GM18909 (cell line): ENCODE measurements around the gene SORBS2.

Source experiments
- ATAC-seq: cut with Tn5 transposase; IDR thresholded peaks from one replicate; pipeline ENCODE4 v1.9.1; 2021; ENCODE audit warnings: mild to moderate bottlenecking; ENCODE audit not compliant: unreplicated experiment, poor library complexity

Gene SORBS2

DNA sequence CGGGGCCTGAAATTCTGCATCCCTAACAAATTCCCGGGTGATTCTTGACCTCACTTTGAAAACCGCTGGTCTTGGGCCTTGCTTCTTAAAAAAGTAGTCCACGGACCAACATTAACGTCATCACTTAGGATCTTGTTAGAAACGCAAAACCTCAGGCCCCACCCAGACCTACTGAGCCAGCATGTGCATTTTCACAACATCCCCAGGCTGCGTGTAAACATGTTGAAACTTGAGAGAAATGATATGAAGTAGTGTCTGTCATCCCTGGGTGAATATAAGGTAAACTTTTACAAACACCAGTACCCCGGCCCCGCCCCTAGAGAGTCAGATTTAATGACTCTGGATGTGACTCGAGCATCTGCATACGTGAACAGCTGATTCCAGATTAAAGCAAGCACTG, 33.7 kb downstream of the SORBS2 start:
- ATAC-seq: no peak

- no peak for ATAC-seq
Measured at GRCh38 chr4:185775792-185776555, 36.0 kb downstream of the SORBS2 start.

GRCh38 chr4:185774845-185775680, 36.9 kb downstream of the SORBS2 start:
- no peak for ATAC-seq

- no peak for ATAC-seq
Measured at GRCh38 chr4:185774131-185774653, 37.8 kb downstream of the SORBS2 start.

GRCh38 chr4:185773419-185773818, 38.6 kb downstream of the SORBS2 start:
- ATAC-seq: no peak

GRCh38 chr4:185772391-185773093, 39.5 kb downstream of the SORBS2 start:
- ATAC-seq: no peak

GRCh38 chr4:185771711-185772390, 40.1 kb downstream of the SORBS2 start:
- no peak for ATAC-seq

DNA sequence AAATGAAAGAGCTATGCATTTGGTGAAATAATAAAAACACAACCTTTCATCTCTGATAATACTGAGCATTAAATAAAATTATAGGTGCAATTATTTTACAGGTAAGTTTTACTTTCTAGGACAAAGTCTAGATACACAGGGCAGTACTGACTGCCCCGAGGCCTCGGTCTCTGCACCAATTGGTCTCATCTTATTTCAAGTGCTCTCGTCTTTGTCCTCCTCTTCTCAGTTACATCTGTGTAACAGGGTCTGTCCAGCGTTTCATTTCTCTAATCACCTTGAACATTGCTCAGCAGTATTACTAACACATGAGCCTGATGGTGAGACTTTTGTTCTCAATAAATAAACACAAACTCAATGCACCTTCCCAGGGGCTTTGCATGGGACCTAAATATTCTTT, 44.5 kb downstream of the SORBS2 start:
- ATAC-seq: no peak

DNA sequence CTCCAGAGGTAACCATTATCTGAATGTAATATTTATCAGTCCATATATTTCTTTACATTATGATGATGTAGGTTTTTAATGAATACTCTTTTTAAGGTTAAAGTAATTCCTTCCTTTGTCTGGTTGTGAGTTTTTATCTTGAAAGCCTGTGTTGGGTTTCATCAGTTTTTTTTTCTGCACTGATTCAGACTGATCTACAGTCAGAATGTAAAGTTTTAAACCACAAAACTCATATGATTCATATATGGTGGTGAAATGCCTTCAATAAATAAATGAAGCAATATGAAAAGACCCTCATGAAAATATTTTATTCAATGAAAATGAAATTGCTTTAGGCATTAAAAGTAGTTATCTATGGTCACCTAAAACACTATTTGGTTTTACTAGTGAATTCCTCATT, 47.1 kb downstream of the SORBS2 start:
- no peak for ATAC-seq

DNA sequence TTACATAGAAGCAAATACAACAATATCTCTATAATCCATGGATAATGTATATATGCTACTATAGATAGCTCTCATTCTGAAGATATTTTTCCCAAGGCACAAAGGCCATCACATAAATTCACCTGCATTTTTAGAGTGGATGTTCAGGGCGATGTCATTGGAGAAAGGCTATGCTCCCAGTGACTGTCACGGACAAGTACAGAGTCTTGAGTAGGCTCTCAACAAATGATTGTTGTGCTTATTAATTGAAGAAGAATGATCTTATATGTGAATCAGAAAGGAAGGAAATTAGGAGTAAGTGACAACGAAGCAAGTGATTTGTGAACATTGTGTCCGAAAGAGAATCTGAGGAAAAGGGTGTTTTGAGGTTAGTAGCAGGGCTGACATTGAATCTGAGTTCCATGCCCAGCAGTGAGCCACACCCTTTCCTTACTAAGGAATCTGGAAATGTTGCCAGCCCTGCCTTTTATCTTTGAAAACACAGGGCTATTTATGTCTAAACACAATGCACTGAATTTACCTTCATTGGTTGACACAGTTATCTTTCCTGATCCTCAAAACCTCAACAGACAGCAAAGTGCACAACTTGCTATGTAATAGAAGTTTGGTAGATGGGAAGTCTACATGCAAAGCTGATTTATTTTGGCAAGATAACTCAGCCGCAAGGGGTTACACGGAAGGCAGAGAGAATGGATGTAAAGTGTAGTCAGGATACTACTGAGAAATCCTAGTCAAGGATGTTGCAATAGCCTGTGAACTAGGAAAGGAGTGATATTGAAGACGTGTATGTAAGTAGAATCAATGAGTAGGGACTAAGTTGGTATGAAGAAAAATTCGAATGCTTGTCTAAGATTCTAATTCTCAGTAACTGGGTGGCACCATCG, 50.4 kb downstream of the SORBS2 start:
- ATAC-seq: no peak

DNA sequence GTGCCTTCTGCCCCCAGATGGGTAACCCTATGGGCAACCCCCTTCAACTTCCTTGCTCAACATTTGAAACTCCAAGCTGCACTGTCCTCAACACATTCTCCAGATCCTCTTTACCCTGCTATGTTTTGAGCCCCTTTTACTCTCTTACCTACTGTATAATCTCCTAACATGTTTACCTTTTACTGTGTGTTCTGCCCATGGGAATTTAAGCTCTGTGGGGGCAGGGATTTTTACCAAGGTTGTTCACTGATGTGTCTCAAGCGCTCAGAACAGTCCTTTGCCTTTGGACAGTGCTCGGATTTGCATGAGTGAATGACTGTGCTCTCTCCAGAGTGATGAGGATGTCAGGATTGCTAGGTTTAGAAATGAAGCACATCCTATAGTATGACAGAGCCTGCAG, 53.2 kb downstream of the SORBS2 start:
- no peak for ATAC-seq

DNA sequence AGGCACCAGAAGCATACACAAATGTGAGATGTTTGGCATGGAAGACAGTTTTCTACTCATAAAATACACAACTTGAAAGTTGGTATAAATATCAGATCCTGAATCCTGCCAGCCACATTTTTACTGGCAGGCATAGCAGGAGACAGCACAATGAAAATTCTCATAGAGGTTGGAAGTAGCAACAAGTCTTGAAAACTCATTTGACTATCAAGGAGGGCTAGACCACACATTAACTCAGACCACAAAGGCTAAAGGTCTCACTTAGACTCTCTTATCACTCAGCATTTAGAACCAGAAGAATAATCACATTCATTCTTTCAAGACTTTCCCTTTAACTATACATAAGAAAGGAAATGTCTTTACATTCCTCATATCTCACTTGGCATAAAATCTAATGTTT, 56.5 kb downstream of the SORBS2 start:
- no peak for ATAC-seq

GRCh38 chr4:185754961-185755360, 57.0 kb downstream of the SORBS2 start:
- no peak for ATAC-seq

- no peak for ATAC-seq
Measured at GRCh38 chr4:185752872-185753271, 59.1 kb downstream of the SORBS2 start.

DNA sequence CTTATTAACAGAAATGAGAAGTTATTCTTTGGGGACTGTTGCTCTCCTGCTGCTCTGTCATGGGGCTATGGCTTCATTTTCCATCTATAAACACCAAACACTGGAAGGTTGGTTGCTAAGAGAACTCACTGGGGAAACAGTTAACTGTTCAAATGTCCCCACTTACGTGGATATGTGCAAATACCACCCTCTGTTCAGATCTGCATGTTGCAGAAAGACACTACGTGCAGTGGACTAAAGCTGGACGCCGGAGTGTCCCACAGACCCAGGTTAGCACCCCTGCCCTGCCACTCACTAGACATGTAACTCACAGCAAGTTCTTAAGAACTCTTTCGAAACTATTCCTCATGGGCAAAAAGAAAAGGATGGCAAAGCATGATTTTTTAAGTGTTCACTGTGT, 62.1 kb downstream of the SORBS2 start:
- ATAC-seq: no peak

DNA sequence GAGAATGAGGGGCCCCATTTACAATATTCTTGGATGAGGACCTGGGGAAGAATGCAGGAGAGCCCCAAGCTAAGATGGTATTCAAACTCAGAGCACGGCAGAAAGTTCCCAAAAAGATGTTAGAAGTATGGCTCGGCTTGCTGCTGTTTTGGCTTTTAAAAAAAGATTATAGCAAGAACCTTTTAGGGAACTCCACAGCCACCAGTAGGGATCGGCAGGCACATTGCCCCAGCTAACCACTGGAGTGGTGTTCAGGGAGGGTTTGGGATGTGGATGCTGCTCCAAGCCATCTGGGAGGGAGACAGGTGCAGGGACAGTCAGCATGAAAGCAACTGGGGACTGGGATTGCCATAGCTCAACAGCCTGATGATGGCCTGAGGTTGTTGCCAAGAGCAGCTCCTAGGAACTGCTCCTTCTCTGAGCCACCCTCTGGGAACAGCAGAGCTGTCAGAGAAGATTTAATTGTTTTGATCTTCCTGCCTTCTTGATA, 63.0 kb downstream of the SORBS2 start:
- no peak for ATAC-seq

DNA sequence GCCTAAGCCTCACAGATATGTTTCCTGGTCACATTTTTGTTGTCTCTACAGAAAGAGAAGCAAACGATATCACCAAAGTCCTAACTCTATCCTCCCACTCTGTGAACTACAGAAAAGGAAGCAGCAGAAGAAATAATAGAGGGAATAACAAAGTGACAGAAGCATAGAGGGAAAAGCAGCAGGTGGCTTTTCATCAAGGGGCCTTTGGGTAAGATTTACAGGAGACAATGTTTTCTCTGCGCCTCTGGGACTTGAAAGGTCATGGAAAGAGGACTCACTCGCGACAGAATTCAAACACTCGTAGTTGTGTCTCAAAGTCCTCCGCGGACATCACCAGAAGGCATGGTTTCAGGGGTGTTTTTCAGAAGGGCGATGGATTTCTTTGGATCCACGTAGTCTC, 66.1 kb downstream of the SORBS2 start:
- no peak for ATAC-seq

DNA sequence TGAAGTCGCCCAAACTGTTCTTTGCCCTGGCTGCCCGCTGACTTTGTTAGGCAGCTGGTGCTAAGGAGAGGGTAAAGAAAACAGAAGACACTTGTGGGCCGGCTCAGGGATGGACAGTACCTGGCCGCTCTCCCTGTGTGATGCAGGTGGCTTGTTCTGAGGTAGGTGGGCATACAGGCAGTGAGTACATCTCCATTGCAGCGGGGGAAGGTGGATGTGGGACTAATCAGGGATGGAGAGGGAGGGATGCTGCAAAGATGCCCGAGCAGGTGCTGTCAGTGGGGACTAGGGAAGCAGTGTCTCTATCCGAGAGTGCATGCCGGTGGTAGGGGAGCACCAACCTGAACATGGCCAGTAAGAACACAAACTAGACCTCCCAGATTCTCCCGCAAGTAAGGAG, 67.0 kb downstream of the SORBS2 start:
- ATAC-seq: no peak

- no peak for ATAC-seq
Measured at GRCh38 chr4:185744488-185744862, 67.5 kb downstream of the SORBS2 start.
